Measurements from ENCODE around the gene ATXN7L3.

The ATXN7L3 gene

GRCh38 chr17:44211281-44212265, 11.9 kb upstream of the ATXN7L3 start:
- no peak for DNase-seq (ENCODE audit: low spot score)
- no peak for TF ChIP-seq CTCF (IDR thresholded peaks at IDR 0.05; ENCODE audit: extremely low read depth, missing control alignments)

- TF ChIP-seq CTCF (IDR thresholded peaks at IDR 0.05; ENCODE audit: extremely low read depth, missing control alignments) = peak; percentile 98
- peak; percentile 95 for DNase-seq (ENCODE audit: low spot score)
These were observed 10.9 kb upstream of the ATXN7L3 start for GRCh38 chr17:44210342-44211192.

- TF ChIP-seq CTCF (IDR thresholded peaks at IDR 0.05; ENCODE audit: extremely low read depth, missing control alignments) = no peak
- peak; percentile 63 for DNase-seq (ENCODE audit: low spot score)
These were observed 10.2 kb upstream of the ATXN7L3 start for GRCh38 chr17:44209786-44210341.

- no peak for TF ChIP-seq CTCF (IDR thresholded peaks at IDR 0.05; ENCODE audit: extremely low read depth, missing control alignments)
- DNase-seq (ENCODE audit: low spot score) = no peak
These were observed 8.1 kb upstream of the ATXN7L3 start for GRCh38 chr17:44207743-44208142.

- no peak for TF ChIP-seq CTCF (IDR thresholded peaks at IDR 0.05; ENCODE audit: extremely low read depth, missing control alignments)
- DNase-seq (ENCODE audit: low spot score) = no peak
These were observed 7.6 kb upstream of the ATXN7L3 start for GRCh38 chr17:44207319-44207718.

GRCh38 chr17:44206825-44207155, 7.1 kb upstream of the ATXN7L3 start:
- DNase-seq (ENCODE audit: low spot score) = no peak
- no peak for TF ChIP-seq CTCF (IDR thresholded peaks at IDR 0.05; ENCODE audit: extremely low read depth, missing control alignments)
